ENCODE results near the gene TTBK1. TPM values are rescaled to one million over a fixed set of nuclear protein-coding genes. Genes with fewer than 3 reads are reported as not detected.

The TTBK1 gene
- total RNA-seq, 2 experiments from 2014 or later = 0.09 to 0.11 TPM

GRCh38 chr6:43304882-43305281, 61.6 kb downstream of the TTBK1 start:
- Mint-ChIP-seq H3K27ac (no peak overlapping the region), H3K27me3 (peaks cover 3% of the 10 kb centered on the region), H3K4me1 (ENCODE audit: low read depth) (peaks cover 8% of the 10 kb centered on the region), H3K36me3 (ENCODE audit: low read depth) (no peaks in the 10 kb centered on the region), H3K4me3 (no peak overlapping the region), H3K9me3 (no peaks in the 10 kb centered on the region)
- DNase-seq (no peak), ATAC-seq (no peak)
- ChIA-PET CTCF (interaction anchor here (0.9 to 1.9 kb wide), 2 partner anchors 76 to 93 kb away, joined by 3 to 7 read pairs; partner anchors contain the start of gene DNPH1), POLR2A (no interaction called here)
- intact Hi-C loops (cut with micrococcal nuclease) = no loop called here
- TF ChIP-seq CTCF (IDR thresholded peaks at IDR 0.05) = no peak

- no peaks in the 10 kb centered on the region for H3K9me3 Mint-ChIP-seq
- peaks cover 3% of the 10 kb centered on the region for H3K27me3 Mint-ChIP-seq
- ATAC-seq = no peak
- no peak for DNase-seq
- ChIA-PET CTCF (interaction anchor here (1.9 kb wide), 1 partner anchor 77 kb away, joined by 7 read pairs; the partner anchor contains the start of gene DNPH1), POLR2A (no interaction called here)
- H3K4me3 Mint-ChIP-seq = no peak overlapping the region
- no peak for TF ChIP-seq CTCF (IDR thresholded peaks at IDR 0.05)
- intact Hi-C loops (cut with micrococcal nuclease) = no loop called here
- no peak overlapping the region for H3K27ac Mint-ChIP-seq
- H3K36me3 Mint-ChIP-seq (ENCODE audit: low read depth) = no peaks in the 10 kb centered on the region
- peaks cover 8% of the 10 kb centered on the region for H3K4me1 Mint-ChIP-seq (ENCODE audit: low read depth)
These were observed 62.8 kb downstream of the TTBK1 start for GRCh38 chr6:43306086-43306485.

GRCh38 chr6:43307451-43308100, 64.3 kb downstream of the TTBK1 start:
- ATAC-seq = no peak
- no peak overlapping the region for H3K4me3 Mint-ChIP-seq
- no peaks in the 10 kb centered on the region for H3K9me3 Mint-ChIP-seq
- DNase-seq = no peak
- peaks cover 8% of the 10 kb centered on the region for H3K4me1 Mint-ChIP-seq (ENCODE audit: low read depth)
- no peak overlapping the region for H3K27ac Mint-ChIP-seq
- H3K27me3 Mint-ChIP-seq = peaks cover 3% of the 10 kb centered on the region
- CTCF ChIA-PET = interaction anchor here (1.0 to 3.4 kb wide), 15 partner anchors 10 to 199 kb away, joined by 3 to 25 read pairs (median 7); partner anchors contain the start of gene SLC22A7
- TF ChIP-seq CTCF (IDR thresholded peaks at IDR 0.05) = no peak
- POLR2A ChIA-PET = interaction anchor here (1.3 kb wide), 1 partner anchor 78 kb away, joined by 3 read pairs; no protein-coding TSS in a partner anchor
- intact Hi-C loops (cut with micrococcal nuclease) = no loop called here
- no peaks in the 10 kb centered on the region for H3K36me3 Mint-ChIP-seq (ENCODE audit: low read depth)

- ChIA-PET CTCF (interaction anchor here (0.6 to 3.4 kb wide), 25 partner anchors 10 to 198 kb away, joined by 3 to 25 read pairs (median 5); partner anchors contain the start of gene SLC22A7), POLR2A (interaction anchor here (1.3 kb wide), 1 partner anchor 78 kb away, joined by 3 read pairs; no protein-coding TSS in a partner anchor)
- H3K4me1 Mint-ChIP-seq (ENCODE audit: low read depth) = peaks cover 8% of the 10 kb centered on the region
- intact Hi-C loops (cut with micrococcal nuclease) = no loop called here
- no peaks in the 10 kb centered on the region for H3K36me3 Mint-ChIP-seq (ENCODE audit: low read depth)
- TF ChIP-seq CTCF (IDR thresholded peaks at IDR 0.05) = peak; percentile 49
- no peak within 1 kb of the TSS for H3K27ac Mint-ChIP-seq
- H3K9me3 Mint-ChIP-seq = no peaks in the 10 kb centered on the region
- peak within 1 kb of the TSS; percentile 74 for H3K4me3 Mint-ChIP-seq
- peak; percentile 68 for DNase-seq
- ATAC-seq = peak; percentile 90
- H3K27me3 Mint-ChIP-seq = peaks cover 3% of the 10 kb centered on the region
These were observed 65.1 kb downstream of the TTBK1 start, which contains the start of gene CRIP3 for GRCh38 chr6:43308101-43308989. Gene CRIP3 (minus strand): TSS chr6:43308826. CDS start chr6:43308792, 34 bp downstream.

Measured in activated CD8-positive, alpha-beta T cell treated with anti-CD3 and anti-CD28 coated beads for 36 hours (primary cell).